WI38 (cell line): ENCODE measurements around the gene XYLT2.

Experiments used
- H3K4me3 ChIP-seq: 2 replicates; pipeline ENCODE4 v1.5.1; 2011; ENCODE audit warnings: low read depth, mild to moderate bottlenecking, control low read depth, low read length
- TF ChIP-seq, protein P1 (sequence below): IDR thresholded peaks from 2 replicates; pipeline ENCODE4 v1.5.1; 2012; ENCODE audit warnings: low read depth, mild to moderate bottlenecking, control low read depth, low read length

Gene XYLT2

DNA sequence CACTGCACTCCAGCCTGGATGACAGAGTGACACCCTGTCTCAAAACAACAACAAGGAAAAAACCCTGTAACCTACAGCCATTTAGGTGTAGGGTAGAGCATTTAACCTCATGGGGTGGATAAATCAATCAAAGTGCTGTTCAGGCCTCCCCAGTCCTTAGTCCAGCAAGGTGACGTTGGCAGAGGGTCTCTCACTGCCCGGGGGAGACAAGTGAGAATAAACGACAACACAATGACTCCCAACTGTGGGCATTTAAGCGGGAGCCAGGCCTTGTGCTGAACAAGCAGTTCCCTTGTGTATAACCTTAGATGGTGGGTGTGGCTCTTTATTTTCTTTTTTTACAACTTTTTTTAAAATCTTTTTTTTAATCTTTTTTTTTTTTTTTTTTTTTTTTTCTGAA, 42.3 kb upstream of the XYLT2 start:
- TF ChIP-seq, protein P1, sequence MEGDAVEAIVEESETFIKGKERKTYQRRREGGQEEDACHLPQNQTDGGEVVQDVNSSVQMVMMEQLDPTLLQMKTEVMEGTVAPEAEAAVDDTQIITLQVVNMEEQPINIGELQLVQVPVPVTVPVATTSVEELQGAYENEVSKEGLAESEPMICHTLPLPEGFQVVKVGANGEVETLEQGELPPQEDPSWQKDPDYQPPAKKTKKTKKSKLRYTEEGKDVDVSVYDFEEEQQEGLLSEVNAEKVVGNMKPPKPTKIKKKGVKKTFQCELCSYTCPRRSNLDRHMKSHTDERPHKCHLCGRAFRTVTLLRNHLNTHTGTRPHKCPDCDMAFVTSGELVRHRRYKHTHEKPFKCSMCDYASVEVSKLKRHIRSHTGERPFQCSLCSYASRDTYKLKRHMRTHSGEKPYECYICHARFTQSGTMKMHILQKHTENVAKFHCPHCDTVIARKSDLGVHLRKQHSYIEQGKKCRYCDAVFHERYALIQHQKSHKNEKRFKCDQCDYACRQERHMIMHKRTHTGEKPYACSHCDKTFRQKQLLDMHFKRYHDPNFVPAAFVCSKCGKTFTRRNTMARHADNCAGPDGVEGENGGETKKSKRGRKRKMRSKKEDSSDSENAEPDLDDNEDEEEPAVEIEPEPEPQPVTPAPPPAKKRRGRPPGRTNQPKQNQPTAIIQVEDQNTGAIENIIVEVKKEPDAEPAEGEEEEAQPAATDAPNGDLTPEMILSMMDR = no peak
- no peak overlapping the region for H3K4me3 ChIP-seq

DNA sequence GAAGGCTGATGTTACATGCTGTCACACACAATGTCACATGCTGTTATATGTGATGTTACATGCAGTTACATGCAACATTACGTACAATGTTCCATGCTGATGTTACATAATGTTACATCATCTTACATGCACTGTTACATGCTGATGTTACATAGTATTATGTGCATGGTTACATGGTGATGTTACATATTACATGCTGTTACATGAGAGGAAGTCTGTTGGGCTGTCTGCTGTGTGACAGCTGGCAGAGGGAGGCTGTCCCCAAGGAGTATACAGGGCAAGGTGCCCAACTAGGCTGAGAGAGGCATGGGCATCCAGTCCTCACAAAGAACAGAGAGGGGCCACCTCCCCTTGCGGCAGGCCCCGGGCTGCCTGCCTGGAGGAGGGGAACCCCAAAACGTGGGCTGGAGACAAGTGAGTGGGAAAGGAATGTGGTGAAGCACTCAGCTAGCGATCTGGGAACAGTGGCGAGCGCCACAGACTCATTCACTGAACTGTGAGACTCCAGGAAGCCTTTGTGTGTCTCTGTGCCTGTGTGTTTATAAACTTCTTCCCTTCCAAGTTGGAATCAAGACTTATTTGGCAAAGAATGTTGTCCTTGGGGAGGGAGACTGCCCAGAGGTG, 41.0 kb upstream of the XYLT2 start:
- no peak overlapping the region for H3K4me3 ChIP-seq
- TF ChIP-seq, protein P1 = no peak

DNA sequence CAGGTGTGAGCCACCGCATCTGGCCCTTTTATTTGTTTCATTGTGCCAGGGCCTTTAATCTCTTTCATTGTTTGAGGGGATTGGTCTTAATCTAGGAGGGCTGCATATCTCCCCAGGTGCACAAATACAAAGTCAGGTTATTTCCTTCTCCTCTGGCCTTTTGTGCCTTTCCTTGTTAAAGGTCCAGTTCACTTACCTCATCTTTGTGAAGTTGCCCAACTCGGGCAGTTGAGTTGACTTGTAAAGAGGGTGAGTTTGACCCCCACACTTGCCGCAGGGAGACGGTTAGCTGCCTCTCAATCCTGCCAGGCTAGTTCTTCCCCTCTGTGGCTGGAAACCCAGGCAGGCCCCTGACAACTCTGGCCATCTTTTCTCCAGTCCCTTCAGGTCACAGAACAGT, 38.3 kb upstream of the XYLT2 start:
- TF ChIP-seq, protein P1 = no peak
- no peak overlapping the region for H3K4me3 ChIP-seq

DNA sequence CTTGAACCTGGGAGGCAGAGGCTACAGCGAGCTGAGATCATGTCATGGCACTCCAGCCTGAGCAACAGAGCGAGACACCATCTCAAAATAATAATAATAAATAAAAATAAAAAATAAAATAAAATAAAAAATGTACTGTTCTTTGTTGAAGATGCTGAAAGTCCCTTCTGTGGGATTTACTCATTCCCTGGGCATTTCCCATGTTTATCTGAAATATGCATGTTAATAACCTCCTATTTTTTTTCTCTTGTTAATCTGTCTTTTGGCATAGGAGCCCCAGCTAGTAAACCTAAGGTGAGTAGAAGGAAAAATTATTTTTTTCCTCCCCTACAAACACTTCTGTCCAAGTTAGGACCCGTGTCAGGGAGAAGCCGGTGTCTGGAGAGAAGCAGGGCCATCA, 37.3 kb upstream of the XYLT2 start:
- TF ChIP-seq, protein P1 = no peak
- H3K4me3 ChIP-seq = no peak overlapping the region

DNA sequence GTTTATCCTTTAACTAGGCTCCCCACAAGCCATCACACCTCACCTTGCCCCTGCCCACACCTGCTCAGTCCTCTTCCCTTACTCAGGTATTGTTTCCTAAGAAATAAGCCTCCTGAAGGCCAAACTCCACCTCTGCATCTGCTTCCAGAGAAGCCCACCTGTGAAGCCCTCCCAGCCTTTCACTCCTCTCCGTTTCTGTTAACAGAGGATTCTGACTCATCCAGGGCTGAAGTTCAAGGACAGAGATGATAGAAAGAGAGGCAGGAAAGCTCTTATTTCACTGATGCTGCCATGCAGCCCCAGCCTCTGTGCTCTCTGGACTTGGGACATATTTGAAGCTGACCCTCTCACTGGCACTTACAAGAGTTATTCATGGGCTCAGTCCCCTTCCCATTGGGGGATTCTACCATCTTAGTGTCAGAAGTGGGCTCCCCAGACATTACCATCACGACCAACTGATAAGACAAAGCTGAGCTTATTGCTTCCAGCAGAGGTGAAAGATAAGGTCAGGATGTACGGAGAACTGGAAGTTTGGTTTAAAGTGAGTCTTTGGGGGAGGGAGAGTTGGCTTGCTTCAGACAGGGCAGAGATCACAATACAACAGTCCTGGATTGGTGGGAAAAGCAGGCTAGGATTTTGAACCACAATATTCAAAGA, 35.3 kb upstream of the XYLT2 start:
- TF ChIP-seq, protein P1 = no peak
- no peak overlapping the region for H3K4me3 ChIP-seq

DNA sequence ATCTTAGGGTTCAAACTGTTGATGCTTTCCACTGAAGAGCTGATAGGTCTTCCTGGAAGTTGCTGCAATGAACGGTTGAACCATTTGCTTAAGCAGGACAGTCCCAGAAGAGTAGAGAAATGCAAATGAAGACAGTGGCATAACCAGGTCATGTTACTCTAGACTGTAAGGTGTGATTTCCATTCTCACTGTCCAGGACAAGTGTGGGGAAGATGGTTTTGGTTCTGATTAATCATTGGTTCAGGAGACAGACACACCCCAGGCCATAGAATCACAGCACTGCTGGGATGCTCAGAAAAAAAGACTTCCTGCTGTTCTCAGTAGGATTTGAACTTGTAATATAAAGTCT, 34.8 kb upstream of the XYLT2 start:
- TF ChIP-seq, protein P1 = no peak
- no peak overlapping the region for H3K4me3 ChIP-seq

- TF ChIP-seq, protein P1 = no peak
Measured at GRCh38 chr17:50311483-50311882, 34.4 kb upstream of the XYLT2 start.

More at GRCh38 chr17:50311483-50311882, 34.4 kb upstream of the XYLT2 start:
- no peak overlapping the region for H3K4me3 ChIP-seq
